GM19395 (cell line): ENCODE data around the gene PAFAH1B1.

Source experiments
- ATAC-seq: cut with Tn5 transposase; IDR thresholded peaks from one replicate; pipeline ENCODE4 v1.9.1; 2021; ENCODE audit warnings: mild to moderate bottlenecking, moderate library complexity; ENCODE audit not compliant: unreplicated experiment

PAFAH1B1 gene

GRCh38 chr17:2701161-2701995 lies 107.9 kb downstream of the PAFAH1B1 start:
- ATAC-seq = no peak

DNA sequence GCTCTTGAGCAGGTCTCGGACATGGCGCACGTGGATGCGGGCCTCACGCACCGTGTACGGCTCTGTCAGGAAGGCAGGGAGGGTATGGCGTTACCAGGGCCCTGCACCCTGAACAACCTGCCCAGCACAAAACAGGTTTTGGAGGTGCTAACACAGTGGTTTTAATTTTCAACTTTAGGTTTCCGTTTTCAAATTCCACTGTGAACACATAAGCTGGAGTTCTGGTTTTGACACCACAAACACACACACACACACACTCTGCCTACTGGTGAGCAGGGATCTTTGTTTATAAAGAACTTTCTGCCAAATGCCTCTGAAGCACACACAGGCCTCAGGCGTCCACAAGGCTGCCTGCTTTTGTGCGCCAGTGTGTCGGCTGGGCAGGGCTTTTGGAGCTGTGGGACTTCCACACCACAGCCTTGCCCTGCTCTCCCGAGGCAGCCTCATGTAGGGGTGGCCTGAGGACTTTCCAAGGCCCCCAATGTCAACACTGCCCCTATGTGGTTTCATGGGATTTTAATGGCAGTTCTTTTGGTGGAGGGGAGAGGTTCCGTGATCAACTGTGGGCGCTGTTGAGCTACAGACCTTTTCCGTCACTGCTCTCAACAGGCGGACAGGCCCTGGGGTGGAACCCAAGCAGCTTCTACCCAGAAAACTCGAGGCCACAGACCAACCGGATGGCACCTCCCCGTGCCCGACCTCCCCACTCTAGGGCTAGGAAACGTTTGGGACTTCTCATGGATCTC lies 108.7 kb downstream of the PAFAH1B1 start:
- ATAC-seq = no peak

- no peak for ATAC-seq
These were observed 109.7 kb downstream of the PAFAH1B1 start for GRCh38 chr17:2703181-2703580.

DNA sequence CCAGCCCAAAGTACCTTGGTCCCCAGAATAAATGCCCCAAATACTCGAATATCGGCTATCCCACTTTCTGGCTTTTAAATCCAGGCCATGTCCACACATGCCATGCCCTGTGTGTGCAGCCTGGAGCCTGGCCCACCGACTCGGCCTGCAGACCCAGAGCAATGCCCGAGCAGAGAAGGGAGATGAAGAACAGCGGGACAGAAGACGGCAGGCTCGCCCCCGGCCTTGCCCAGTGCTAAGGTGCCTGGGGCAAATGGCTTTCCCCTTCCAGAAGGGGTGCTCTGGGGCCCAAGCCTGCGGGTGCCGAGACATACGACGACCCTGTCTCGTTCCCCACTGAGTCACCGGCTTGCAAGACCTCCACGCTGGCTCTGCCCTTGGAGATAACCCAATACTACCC lies 110.2 kb downstream of the PAFAH1B1 start:
- no peak for ATAC-seq

GRCh38 chr17:2704031-2704889 lies 110.8 kb downstream of the PAFAH1B1 start:
- no peak for ATAC-seq

DNA sequence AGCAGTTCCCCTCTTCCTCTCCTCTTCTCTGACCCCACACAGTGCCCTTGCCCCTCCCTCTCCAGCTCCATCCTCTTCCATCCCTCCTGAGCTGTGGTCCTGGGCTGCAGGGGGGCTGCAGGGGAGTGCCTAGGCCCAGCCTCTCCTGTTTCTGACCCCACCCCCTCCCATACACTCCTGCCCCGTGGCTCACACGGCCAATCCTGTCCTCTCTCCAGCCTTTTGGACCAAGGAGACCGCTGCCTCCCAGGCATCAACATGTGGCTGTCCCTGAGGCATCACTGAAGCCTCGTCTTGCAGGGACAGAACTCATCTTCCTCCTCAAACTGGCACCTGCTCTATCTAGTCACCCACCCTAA lies 111.4 kb downstream of the PAFAH1B1 start:
- no peak for ATAC-seq

GRCh38 chr17:2705263-2705662 lies 111.8 kb downstream of the PAFAH1B1 start:
- no peak for ATAC-seq

GRCh38 chr17:2705888-2706795 lies 112.7 kb downstream of the PAFAH1B1 start:
- no peak for ATAC-seq

DNA sequence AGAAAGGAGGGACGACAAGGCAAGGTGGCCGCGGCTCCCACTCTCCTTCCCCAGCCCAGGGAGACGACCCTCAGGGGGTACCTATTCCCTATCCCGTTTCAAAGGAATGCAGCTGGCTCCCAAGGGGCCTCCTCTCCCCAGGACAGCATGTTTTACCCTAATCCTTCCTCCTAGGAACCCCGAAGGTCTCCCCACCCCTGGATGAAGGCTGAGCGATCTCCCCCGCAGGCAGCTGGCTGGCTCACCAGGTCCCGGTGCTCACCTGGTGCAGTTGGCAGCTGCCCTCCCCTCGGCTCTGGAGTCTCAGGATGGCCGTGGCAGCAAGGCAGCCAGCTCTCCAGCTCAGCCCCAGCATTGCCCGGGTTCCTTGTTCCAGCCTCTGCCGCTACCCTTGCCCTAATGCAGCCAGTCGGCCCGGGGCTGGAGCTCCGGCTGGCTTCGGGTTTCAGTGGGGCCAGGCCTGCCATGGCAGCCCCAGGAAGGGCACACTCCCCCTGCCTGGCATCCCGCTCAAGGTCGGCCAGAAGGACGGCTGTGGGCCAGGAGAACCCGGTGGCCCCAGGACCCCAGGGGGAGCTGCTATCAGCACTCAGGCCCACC lies 113.6 kb downstream of the PAFAH1B1 start:
- no peak for ATAC-seq

DNA sequence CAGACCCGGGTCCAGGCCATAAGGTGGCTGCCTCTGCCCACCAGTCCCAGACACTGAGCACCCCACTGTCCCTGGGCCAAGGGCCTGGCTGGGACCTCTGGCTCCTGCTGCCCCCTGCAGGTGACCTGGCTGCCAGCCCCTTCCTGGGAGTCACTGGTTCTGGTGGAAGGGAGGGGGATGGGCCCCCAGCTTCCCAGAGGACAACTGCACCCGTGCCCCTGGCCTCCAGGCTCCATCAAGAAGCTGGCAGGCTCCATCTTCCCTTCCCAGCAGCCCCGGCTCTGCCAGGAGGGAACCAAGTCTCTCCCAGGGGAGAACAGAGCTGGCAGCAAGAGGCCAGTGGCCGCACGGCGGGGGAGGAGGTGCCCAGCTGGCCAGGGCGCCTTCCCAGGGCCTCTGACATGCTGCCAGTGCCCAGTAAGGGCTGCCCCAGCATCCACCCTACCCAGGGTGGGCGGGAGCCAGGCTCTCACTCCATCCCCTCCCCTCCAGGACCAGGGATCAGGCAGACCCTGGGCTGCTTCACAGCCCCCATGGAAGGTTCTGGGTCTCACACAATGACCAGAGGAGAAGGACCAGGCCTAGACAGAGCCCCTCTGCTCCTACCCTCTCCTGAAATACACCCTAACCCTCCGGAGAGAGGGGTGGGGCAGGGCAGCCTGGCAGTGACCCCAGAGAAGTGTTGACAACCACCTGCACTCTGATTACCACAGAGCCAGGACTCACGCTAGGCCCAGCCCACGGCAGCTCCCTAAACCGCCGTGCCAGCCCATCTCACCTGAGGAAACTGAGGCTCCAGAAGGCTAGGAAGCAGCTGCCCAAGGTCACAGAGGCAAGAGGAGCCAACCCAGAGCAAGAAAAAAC lies 114.5 kb downstream of the PAFAH1B1 start:
- no peak for ATAC-seq

GRCh38 chr17:2708585-2709182 lies 115.2 kb downstream of the PAFAH1B1 start:
- ATAC-seq = no peak

DNA sequence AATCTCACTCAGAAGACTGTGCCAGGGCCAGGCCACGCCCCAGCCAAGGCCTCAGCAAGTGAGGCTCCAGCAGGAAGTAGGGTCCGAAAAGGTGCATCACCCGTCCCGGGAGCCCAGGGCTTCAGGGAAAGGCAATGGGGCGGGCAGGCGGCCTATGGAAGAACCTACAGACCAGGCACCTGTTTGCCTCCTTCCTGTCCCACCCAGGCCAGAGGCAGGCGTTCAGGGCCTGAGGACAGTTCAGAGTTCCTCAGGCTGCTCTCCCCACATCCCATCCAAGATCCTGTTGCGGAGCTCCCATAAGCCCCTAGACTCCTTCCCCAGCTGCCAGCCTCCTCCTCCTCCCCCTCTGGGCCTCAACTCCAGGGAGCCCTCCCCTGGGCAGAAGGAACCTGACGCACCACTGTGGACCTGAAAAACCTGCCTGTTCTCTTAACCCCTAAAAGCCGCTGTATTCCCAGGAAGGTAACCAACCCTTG lies 115.8 kb downstream of the PAFAH1B1 start:
- no peak for ATAC-seq

DNA sequence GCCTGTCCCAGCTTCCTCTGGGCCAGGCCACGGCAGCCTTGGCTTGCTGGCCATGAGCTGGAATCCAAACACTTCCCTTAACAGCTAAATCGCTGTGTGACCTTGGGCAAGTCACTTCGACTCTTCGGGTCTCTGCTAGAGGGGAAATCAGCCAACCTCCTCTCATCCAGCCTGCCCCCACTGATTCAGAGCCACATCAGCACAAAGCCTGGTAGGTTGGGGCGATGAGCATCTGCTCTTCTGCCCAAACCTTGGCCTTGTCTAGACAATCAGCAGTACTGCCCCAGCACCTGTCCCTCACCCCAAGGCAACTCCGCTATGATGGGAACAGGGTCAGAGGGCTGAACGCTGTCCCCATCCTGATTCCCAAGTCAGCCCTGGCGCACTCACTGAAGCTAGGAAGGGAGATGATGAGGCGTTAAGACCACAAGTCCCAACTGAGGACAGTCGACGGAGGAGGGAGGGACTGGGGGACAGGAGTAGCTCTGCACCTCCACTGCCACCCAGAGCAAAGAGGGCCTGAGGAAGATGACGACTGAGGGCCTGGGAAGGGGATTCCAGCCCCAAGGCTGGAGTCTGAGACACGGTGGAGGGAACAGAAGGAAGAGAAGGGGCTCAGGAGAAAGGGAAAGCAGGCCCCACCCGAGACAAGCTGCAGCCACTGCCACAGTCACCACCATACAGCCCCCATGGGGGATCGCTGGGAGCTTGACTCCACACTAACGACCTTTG lies 116.8 kb downstream of the PAFAH1B1 start:
- ATAC-seq = no peak

GRCh38 chr17:2710803-2711607 lies 117.6 kb downstream of the PAFAH1B1 start:
- peak; percentile 16 for ATAC-seq

GRCh38 chr17:2711608-2712299 lies 118.3 kb downstream of the PAFAH1B1 start, which contains the start of gene CLUH:
Gene CLUH, minus strand, starts transcription at chr17:2711764. Its CDS starts 103 bp downstream, at chr17:2711661.
- ATAC-seq = peak; percentile 69
